ENCODE measurements around the gene SLC46A2. TPM values are rescaled to one million over a fixed set of nuclear protein-coding genes. Genes with fewer than 3 reads are reported as not detected.

Gene SLC46A2
- total and polyA plus RNA-seq, 2 of the 13 experiments (the other 11 are each of a cell fraction or from before 2014, with no cell fraction given) = not detected

GRCh38 chr9:112852741-112853504 is 37.8 kb downstream of the SLC46A2 start (continued):
- TF ChIP-seq, protein P1, sequence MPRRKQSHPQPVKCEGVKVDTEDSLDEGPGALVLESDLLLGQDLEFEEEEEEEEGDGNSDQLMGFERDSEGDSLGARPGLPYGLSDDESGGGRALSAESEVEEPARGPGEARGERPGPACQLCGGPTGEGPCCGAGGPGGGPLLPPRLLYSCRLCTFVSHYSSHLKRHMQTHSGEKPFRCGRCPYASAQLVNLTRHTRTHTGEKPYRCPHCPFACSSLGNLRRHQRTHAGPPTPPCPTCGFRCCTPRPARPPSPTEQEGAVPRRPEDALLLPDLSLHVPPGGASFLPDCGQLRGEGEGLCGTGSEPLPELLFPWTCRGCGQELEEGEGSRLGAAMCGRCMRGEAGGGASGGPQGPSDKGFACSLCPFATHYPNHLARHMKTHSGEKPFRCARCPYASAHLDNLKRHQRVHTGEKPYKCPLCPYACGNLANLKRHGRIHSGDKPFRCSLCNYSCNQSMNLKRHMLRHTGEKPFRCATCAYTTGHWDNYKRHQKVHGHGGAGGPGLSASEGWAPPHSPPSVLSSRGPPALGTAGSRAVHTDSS (CRISPR knock-in tag; conservative IDR thresholded peaks at IDR 0.05) = no peak
- TF ChIP-seq, protein P2, sequence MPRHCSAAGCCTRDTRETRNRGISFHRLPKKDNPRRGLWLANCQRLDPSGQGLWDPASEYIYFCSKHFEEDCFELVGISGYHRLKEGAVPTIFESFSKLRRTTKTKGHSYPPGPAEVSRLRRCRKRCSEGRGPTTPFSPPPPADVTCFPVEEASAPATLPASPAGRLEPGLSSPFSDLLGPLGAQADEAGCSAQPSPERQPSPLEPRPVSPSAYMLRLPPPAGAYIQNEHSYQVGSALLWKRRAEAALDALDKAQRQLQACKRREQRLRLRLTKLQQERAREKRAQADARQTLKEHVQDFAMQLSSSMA (CRISPR knock-in tag; IDR thresholded peaks at IDR 0.05) = no peak
- TF ChIP-seq CAMTA2 (CRISPR knock-in tag; IDR thresholded peaks at IDR 0.05; ENCODE audit: borderline replicate concordance) (no peak), NFIB (CRISPR knock-in tag; IDR thresholded peaks at IDR 0.05; ENCODE audit: borderline replicate concordance) (no peak), HOXD1 (CRISPR knock-in tag; IDR thresholded peaks at IDR 0.05) (no peak), ZNF274 (CRISPR knock-in tag; IDR thresholded peaks at IDR 0.05) (no peak), HMG20B (CRISPR knock-in tag; conservative IDR thresholded peaks at IDR 0.05) (no peak)
- TF ChIP-seq, protein P3, sequence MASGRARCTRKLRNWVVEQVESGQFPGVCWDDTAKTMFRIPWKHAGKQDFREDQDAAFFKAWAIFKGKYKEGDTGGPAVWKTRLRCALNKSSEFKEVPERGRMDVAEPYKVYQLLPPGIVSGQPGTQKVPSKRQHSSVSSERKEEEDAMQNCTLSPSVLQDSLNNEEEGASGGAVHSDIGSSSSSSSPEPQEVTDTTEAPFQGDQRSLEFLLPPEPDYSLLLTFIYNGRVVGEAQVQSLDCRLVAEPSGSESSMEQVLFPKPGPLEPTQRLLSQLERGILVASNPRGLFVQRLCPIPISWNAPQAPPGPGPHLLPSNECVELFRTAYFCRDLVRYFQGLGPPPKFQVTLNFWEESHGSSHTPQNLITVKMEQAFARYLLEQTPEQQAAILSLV (CRISPR knock-in tag; IDR thresholded peaks at IDR 0.05; ENCODE audit: borderline replicate concordance) = no peak

GRCh38 chr9:112850840-112851239 is 39.8 kb downstream of the SLC46A2 start:
- H3K9ac ChIP-seq (ENCODE audit: insufficient read depth, low read depth, low read length) = no peak overlapping the region
- FAIRE-seq (no peak), ATAC-seq (no peak), DNase-seq (ENCODE audit: low spot score) (no peak)
- H3K79me2 ChIP-seq (ENCODE audit: insufficient read depth, low read length) = no peaks in the 10 kb centered on the region
- no peaks in the 10 kb centered on the region for H4K20me1 ChIP-seq (ENCODE audit: insufficient read depth, low read length)
- no peak overlapping the region for H2AFZ ChIP-seq (ENCODE audit: low read length)
- H3K36me3 ChIP-seq (replicated peaks in 1 of 2; ENCODE audit: control insufficient read depth in 1 of 2, insufficient read depth in 2 of 2, low read length in 2 of 2) = peaks cover 3 to 15% of the 10 kb centered on the region in 2 experiments
- WGBS (ENCODE audit: low lambda C conversion rate) = 98% methylated on average over 6 of the region's 6 CpGs
- H3K4me3 ChIP-seq (replicated peaks in 1 of 3; ENCODE audit: insufficient read depth in 1 of 3, low read depth in 2 of 3, low read length in 3 of 3) = no peak overlapping the region
- in situ Hi-C loops (cut with HindIII; ENCODE audit: extremely low pct_ligation_motif_present, low pct_unique_long_range_greater_than_20kb) = no loop called here
- H3K9me3 ChIP-seq (ENCODE audit: low read length) = no peaks in the 10 kb centered on the region
- no peak for TF ChIP-seq TFDP2 (CRISPR knock-in tag; IDR thresholded peaks at IDR 0.05)
- no peak for TF ChIP-seq ZNF788 (CRISPR knock-in tag; IDR thresholded peaks at IDR 0.05; ENCODE audit: borderline replicate concordance)
- ChIA-PET POLR2A (no interaction called here), CTCF (ENCODE audit: low intra/inter-chr PET ratio, low total read pairs) (no interaction called here)
- H3K27ac ChIP-seq (ENCODE audit: extremely low read length, insufficient read depth, low read length) = no peak overlapping the region
- no peaks in the 10 kb centered on the region for H3K4me1 ChIP-seq (ENCODE audit: insufficient read depth, low read length)
- H3K4me2 ChIP-seq (ENCODE audit: low read depth, low read length) = no peak overlapping the region
- no peaks in the 10 kb centered on the region for H3K27me3 ChIP-seq (ENCODE audit: control insufficient read depth in 1 of 2, insufficient read depth in 2 of 2, low read length in 2 of 2)
- no TSS peak for BruUV-seq (replicated peaks)
- intact Hi-C loops (cut with micrococcal nuclease; ENCODE audit: unreplicated experiment) = no loop called here
